Mesenteric fat pad (tissue), 1 donor: ENCODE results near the gene PDE1C. TPM values are rescaled to one million over a fixed set of nuclear protein-coding genes. Genes with fewer than 3 reads are reported as not detected.

ENCODE experiments used
- DNase-seq: peaks from one replicate; pipeline ENCODE4 v3.0.0-alpha.2; 2020; ENCODE audit warnings: low spot score
- total RNA-seq: library from RNA; stranded (reverse); fragmentation: NEBNext Ultra II Directional; extraction: Animal tissue kit (Norgen Biotek cat#: 25700); gene quantifications from one replicate; pipeline ENCODE4 v1.2.1, GENCODE V29; 2021
- donor health status: DM: yes; HTN: yes; CAD: no.

Gene PDE1C
- total RNA-seq, 1 donor from 2014 or later = 2.2 TPM

- DNase-seq = no peak
Measured at GRCh38 chr7:31948029-31948428, 122.2 kb downstream of the PDE1C start.

- no peak for DNase-seq
Measured at GRCh38 chr7:31940167-31940566, 130.0 kb downstream of the PDE1C start.

- DNase-seq = no peak
Measured at GRCh38 chr7:31939076-31939475, 131.1 kb downstream of the PDE1C start.

- DNase-seq = no peak
Measured at GRCh38 chr7:31938650-31939049, 131.6 kb downstream of the PDE1C start.

GRCh38 chr7:31937982-31938381, 132.2 kb downstream of the PDE1C start:
- no peak for DNase-seq

- DNase-seq = no peak
Measured at GRCh38 chr7:31935124-31936054, 134.8 kb downstream of the PDE1C start.

GRCh38 chr7:31934551-31934950, 135.7 kb downstream of the PDE1C start:
- DNase-seq = no peak

- no peak for DNase-seq
Measured at GRCh38 chr7:31933481-31933880, 136.7 kb downstream of the PDE1C start.

- no peak for DNase-seq
Measured at GRCh38 chr7:31926991-31927584, 143.1 kb downstream of the PDE1C start.

GRCh38 chr7:31925753-31926454, 144.3 kb downstream of the PDE1C start:
- DNase-seq = no peak

GRCh38 chr7:31924251-31924650, 146.0 kb downstream of the PDE1C start:
- no peak for DNase-seq

- no peak for DNase-seq
Measured at GRCh38 chr7:31922848-31923247, 147.4 kb downstream of the PDE1C start.

- DNase-seq = no peak
Measured at GRCh38 chr7:31921047-31921446, 149.2 kb downstream of the PDE1C start.

- no peak for DNase-seq
Measured at GRCh38 chr7:31919678-31920369, 150.4 kb downstream of the PDE1C start.

- no peak for DNase-seq
Measured at GRCh38 chr7:31918706-31919393, 151.4 kb downstream of the PDE1C start.

GRCh38 chr7:31917256-31917655, 153.0 kb downstream of the PDE1C start:
- no peak for DNase-seq

- no peak for DNase-seq
Measured at GRCh38 chr7:31910191-31910590, 160.0 kb downstream of the PDE1C start.

- DNase-seq = no peak
Measured at GRCh38 chr7:31906479-31907171, 163.6 kb downstream of the PDE1C start.

GRCh38 chr7:31903962-31904361, 166.2 kb downstream of the PDE1C start:
- DNase-seq = no peak

GRCh38 chr7:31899356-31899927, 170.8 kb downstream of the PDE1C start:
- no peak for DNase-seq
